HEK293T (cell line): ENCODE results near the gene SPPL2A.

ENCODE experiments used
- BHLHE40 ChIP-seq: fragments of 450-650 bp; IDR thresholded peaks from 2 replicates; pipeline ENCODE4 v1.6.1; 2016; ENCODE audit warnings: mild to moderate bottlenecking, moderate library complexity, borderline replicate concordance
- FOXK2 ChIP-seq: fragments of 450-650 bp; IDR thresholded peaks from 2 replicates; pipeline ENCODE4 v1.6.1; 2016; ENCODE audit warnings: mild to moderate bottlenecking
- FOXM1 ChIP-seq: fragments of 450-650 bp; IDR thresholded peaks from 2 replicates; pipeline ENCODE4 v1.6.1; 2017; ENCODE audit warnings: mild to moderate bottlenecking, borderline replicate concordance
- SUZ12 ChIP-seq: fragments of 450-650 bp; IDR thresholded peaks from 2 replicates; pipeline ENCODE4 v1.6.1; 2016; ENCODE audit warnings: mild to moderate bottlenecking
- TARDBP ChIP-seq: fragments of 450-650 bp; IDR thresholded peaks from 2 replicates; pipeline ENCODE4 v1.6.1; 2016

- TF ChIP-seq SUZ12, result no peak
- no peak for TF ChIP-seq FOXM1
- TF ChIP-seq TARDBP, result no peak
- TF ChIP-seq FOXK2, result no peak
- TF ChIP-seq BHLHE40, result no peak
Measured at GRCh38 chr15:50783895-50784294, 18.4 kb upstream of the SPPL2A start.
